ENCODE data around the gene YKT6. TPM values are rescaled to one million over a fixed set of nuclear protein-coding genes. Genes with fewer than 3 reads are reported as not detected.

YKT6 gene
- polyA plus RNA-seq, 6 donors from 2014 or later: 21.5 to 41.9 (median 31.0) TPM

DNA sequence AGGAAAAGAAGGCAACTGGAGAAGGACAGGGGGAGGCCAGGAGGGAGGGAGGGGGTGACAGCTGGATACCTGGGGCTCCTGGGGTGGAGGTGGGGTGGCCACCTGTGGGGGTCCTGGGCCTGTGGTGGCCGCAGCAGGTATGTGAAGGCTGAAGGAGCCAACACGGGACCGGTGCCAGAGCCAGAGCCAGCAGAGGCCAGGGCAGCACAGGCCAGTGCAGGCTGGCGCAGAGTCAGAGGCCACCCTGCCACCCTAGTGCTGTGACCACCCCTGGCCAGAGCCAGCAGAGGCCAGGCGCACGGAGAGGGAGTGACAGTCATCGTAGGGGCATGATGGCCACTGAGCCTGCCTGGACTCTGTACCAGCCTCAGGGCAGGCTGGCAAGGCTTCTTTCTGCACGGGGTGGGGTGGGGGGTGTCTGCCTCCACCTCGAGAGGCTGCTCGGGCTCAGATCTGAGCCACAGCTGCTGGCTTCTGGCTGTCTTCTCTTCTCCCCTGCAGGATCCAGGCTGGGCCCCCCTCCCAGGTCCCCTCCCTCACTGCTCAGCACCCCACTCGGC lies 28.8 kb downstream of the YKT6 start:
- Mint-ChIP-seq H3K36me3 (no peaks in the 10 kb centered on the region), H3K4me3 (no peak overlapping the region), H3K27me3 (peaks cover 4 to 19% (median 11%) of the 10 kb centered on the region in 3 donors), H3K9me3 (no peaks in the 10 kb centered on the region), H3K4me1 (no peaks in the 10 kb centered on the region), H3K27ac (no peak overlapping the region)
- DNase-seq (no peak), ATAC-seq (ENCODE audit: low read depth in 2 of 2) (no peak)

DNA sequence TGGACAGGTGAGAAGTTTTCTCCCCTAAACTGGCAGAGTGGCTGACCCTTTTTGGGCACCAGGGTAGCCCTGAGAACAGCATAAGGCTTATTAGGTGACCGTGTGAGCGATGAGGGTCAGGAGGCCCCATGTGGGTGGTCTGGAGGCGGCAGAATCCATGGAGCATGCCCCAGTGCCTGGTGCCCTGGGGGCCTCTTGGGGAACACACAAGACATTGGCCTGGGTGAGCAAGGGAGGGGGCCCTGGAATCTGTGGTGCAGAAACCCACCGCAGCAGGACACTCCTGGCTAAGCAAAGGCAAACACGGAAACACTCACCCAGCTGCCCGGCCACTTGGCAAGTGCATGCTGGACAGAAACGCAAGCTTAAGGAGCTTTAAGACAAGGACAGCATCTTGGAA lies 29.5 kb downstream of the YKT6 start:
- H3K27me3 Mint-ChIP-seq: peaks cover 4 to 18% (median 11%) of the 10 kb centered on the region in 3 donors
- no peak overlapping the region for H3K27ac Mint-ChIP-seq
- ATAC-seq (ENCODE audit: low read depth in 2 of 2): no peak

DNA sequence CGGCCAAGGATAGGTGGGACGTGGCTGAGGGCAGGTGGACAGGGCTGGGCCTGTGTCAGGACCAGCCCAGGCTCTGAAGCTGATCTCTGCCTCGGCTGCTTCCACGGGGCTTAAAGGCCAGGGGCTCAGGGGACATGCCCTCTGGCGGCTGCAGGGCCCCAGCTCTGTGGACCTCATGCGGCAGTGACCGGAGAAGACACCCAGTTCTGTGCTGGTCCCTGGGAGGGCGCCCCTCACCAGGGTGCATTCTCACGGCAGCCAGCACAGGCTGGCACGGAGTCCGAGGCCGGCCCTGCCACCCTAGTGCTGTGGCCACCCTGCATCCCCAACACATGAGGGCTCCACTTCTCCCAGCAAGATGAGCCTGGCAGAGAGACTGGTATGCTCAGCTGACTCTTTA lies 30.3 kb downstream of the YKT6 start:
- Mint-ChIP-seq H3K27ac (no peak overlapping the region), H3K9me3 (no peaks in the 10 kb centered on the region), H3K27me3 (peaks cover 1 to 11% (median 5%) of the 10 kb centered on the region in 3 donors), H3K4me3 (no peak overlapping the region), H3K4me1 (no peaks in the 10 kb centered on the region), H3K36me3 (no peaks in the 10 kb centered on the region)
- ATAC-seq (ENCODE audit: low read depth in 2 of 2) (no peak), DNase-seq (no peak)

More for the DNA sequence above, 29.5 kb downstream of the YKT6 start:
- no peak for DNase-seq
- no peaks in the 10 kb centered on the region for H3K4me1 Mint-ChIP-seq
- H3K9me3 Mint-ChIP-seq: no peaks in the 10 kb centered on the region
- H3K4me3 Mint-ChIP-seq: no peak overlapping the region
- no peaks in the 10 kb centered on the region for H3K36me3 Mint-ChIP-seq

DNA sequence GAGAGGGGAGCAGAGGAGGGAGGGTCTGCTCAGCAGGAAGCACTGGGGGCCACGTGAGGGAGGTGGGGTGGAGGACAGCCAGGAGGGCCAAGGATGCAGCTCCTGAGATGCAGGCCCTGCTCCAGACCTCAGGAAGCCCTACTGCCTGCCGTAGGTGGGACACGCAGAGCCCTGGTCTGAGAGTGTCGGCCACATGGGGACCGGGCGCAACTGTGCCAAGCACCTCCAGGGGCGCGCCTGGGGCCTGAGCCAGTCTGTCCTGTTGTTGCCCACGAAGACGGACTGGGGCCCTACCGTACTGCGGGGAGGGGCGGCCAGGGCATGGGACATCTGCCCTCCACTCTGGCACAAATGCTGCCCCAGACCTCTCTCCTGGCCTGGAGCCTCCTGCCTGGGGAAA lies 31.6 kb downstream of the YKT6 start:
- Mint-ChIP-seq H3K9me3 (no peaks in the 10 kb centered on the region), H3K36me3 (no peaks in the 10 kb centered on the region), H3K27me3 (peaks cover 0 to 13% (median 0%) of the 10 kb centered on the region in 3 donors), H3K27ac (no peak overlapping the region), H3K4me3 (no peak overlapping the region), H3K4me1 (no peaks in the 10 kb centered on the region)
- DNase-seq: no peak
- ATAC-seq (ENCODE audit: low read depth in 2 of 2): no peak

DNA sequence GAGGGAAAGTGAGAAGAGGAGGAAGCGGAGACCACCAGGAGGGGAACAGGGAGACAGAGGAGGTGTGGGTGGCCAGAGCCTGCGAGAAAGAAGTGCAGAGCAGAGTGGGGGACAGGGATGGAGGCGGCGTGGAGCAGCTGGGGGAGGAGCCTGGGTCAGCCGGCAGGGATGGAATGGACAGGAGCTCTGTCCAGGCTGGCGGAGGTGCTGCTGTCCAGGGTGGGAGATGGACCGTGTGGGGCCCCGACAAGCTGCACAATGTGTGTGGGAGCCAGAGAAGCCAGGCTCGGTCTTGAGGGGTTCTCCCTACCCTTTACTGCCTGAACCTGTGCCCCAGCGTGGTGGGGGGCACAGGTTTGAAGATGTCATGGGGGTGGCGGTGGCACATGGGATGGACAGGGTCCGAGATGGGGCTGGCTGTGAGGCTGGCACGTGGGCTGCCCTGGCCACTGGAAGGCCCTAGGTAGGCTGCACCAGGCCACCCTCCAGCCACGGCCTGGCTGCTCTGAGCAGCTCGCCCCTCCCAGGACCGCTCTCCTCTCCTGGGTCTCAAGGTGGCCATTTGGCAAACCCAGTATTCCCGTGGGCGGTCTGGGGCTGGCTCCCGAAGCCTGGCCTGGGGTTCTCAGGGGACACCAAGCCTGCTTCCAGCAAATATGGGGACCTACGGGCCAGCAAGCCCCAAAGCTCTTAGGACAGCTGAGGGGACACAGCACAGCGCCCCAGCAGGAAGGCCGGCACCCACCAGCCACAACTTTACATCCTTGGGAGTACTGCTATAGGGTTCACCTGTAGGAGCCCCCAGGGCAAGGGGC lies 32.3 kb downstream of the YKT6 start:
- no peak for DNase-seq
- no peaks in the 10 kb centered on the region for H3K36me3 Mint-ChIP-seq
- no peak overlapping the region for H3K27ac Mint-ChIP-seq
- H3K4me3 Mint-ChIP-seq: no peak overlapping the region
- ATAC-seq (ENCODE audit: low read depth in 2 of 2): no peak
- no peaks in the 10 kb centered on the region for H3K4me1 Mint-ChIP-seq
- peaks cover 0 to 8% (median 0%) of the 10 kb centered on the region in 3 donors for H3K27me3 Mint-ChIP-seq
- no peaks in the 10 kb centered on the region for H3K9me3 Mint-ChIP-seq

DNA sequence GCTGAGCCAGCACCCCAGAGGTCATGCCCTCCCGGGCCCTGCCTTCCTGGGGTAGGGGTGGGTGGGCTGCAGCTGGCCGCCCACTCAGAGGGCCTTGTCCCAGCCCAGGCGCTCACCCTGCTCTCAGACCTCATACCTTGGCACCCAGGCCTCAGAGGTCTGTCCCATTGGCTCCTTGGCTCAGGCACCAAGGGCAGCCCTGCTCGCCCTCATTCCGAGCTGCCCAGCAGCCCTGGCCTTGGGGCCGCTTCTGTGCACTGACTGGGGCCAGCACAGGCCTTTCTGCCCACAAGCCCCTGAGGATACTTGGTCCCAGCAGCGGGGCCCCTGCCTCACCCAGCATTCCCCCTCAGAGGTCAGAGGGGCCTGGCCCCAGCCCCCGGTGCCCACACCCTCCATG lies 34.3 kb downstream of the YKT6 start:
- Mint-ChIP-seq H3K9me3 (no peaks in the 10 kb centered on the region), H3K4me1 (no peaks in the 10 kb centered on the region), H3K4me3 (no peak overlapping the region), H3K27ac (peak overlapping the region in 1 of 6 donors; percentile 31), H3K36me3 (no peaks in the 10 kb centered on the region), H3K27me3 (peaks cover 0 to 7% (median 0%) of the 10 kb centered on the region in 3 donors)
- ATAC-seq (ENCODE audit: low read depth in 2 of 2) (no peak), DNase-seq (no peak)

DNA sequence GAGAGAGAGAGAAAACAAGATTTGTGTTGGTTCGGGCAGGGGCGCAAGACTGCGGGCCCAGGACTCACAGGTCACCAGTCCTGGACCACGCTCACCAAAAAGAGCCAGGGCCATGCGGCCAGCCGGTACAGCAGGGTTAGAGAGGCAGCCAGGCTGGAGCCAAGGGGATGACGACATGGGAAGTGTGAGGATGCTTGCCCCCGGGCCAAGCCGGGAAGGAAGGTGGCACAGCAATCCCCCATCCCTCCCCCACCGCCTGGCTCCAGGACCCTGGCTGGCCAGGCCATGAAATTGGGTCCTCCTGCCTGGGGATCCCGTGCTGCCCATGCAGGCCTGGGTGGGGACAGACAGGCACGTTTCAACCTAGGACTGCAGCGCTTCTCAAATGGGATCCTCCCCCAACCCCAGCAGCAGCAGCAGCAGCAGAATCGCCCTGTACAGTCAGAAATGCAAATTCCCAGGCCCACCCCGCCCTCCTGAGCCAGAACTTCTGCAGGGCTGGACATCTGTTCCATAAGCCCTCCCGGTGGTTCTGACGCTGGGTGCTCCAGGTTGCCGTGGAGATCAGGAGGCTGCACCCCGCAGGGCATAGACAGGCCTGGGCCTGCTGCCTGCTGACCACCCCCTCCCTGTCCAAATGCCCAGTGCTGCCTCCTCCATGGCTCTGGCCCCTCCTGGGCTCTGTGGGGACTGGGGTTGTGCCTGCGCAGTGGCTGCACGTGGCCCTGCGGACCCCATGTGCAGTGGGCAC lies 35.0 kb downstream of the YKT6 start:
- Mint-ChIP-seq H3K4me1 (no peaks in the 10 kb centered on the region), H3K27me3 (peaks cover 0 to 7% (median 0%) of the 10 kb centered on the region in 3 donors), H3K9me3 (no peaks in the 10 kb centered on the region), H3K27ac (peak overlapping the region in 3 of 6 donors; percentile 31 to 76 (median 76)), H3K36me3 (no peaks in the 10 kb centered on the region), H3K4me3 (no peak overlapping the region)
- DNase-seq: no peak
- no peak for ATAC-seq (ENCODE audit: low read depth in 2 of 2)

DNA sequence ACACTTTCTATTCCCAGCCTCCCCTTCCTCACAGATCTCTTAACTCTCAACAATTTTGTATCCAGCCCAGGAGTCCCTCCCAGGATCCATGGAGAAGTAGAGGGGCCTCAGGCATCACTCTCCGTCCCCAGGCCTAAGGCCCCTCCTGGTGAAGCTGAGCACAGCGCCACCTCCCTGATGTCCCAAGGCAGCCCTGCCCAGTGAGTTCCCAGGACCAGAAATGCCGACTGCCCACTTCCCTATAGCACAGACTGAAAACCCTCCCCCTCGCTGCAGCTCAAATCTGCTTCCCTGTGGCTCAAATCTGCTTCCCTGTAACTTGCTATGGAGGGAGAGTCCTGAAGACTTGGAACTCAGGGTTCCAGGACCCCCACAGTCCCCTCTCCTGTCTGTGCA lies 35.6 kb downstream of the YKT6 start:
- H3K27ac Mint-ChIP-seq: peak overlapping the region in 2 of 6 donors; percentile 28 to 78
- H3K4me3 Mint-ChIP-seq: no peak overlapping the region
- H3K4me1 Mint-ChIP-seq: peaks cover 0 to 3% (median 0%) of the 10 kb centered on the region in 3 donors
- DNase-seq (no peak), ATAC-seq (ENCODE audit: low read depth in 2 of 2) (no peak)
- peaks cover 0 to 7% (median 0%) of the 10 kb centered on the region in 3 donors for H3K27me3 Mint-ChIP-seq
- H3K36me3 Mint-ChIP-seq: no peaks in the 10 kb centered on the region
- H3K9me3 Mint-ChIP-seq: no peaks in the 10 kb centered on the region

DNA sequence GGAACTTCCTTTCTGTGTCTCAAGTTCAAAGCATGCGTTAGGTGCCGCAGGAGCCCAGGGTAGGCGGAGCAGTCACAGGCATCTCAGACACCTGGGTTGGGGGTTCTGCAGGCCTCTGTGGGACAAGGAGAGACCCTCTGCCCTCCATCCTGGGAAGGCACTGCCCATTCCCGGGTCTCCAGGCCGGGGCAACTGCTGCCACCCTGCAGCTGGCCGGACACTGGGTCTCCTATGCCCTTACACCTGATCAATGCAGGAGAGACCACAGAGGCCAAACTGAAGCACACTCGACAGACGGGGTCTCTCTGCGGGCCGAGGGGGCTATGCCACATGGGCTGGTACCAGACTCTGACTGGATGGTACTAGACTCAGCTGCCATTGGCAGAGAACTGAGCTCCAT lies 36.9 kb downstream of the YKT6 start:
- DNase-seq (no peak), ATAC-seq (ENCODE audit: low read depth in 2 of 2) (no peak)
- H3K4me1 Mint-ChIP-seq: peaks cover 0 to 3% (median 0%) of the 10 kb centered on the region in 3 donors
- no peak overlapping the region for H3K4me3 Mint-ChIP-seq
- H3K27me3 Mint-ChIP-seq: peaks cover 0 to 7% (median 0%) of the 10 kb centered on the region in 3 donors
- no peak overlapping the region for H3K27ac Mint-ChIP-seq
- no peaks in the 10 kb centered on the region for H3K9me3 Mint-ChIP-seq
- no peaks in the 10 kb centered on the region for H3K36me3 Mint-ChIP-seq

DNA sequence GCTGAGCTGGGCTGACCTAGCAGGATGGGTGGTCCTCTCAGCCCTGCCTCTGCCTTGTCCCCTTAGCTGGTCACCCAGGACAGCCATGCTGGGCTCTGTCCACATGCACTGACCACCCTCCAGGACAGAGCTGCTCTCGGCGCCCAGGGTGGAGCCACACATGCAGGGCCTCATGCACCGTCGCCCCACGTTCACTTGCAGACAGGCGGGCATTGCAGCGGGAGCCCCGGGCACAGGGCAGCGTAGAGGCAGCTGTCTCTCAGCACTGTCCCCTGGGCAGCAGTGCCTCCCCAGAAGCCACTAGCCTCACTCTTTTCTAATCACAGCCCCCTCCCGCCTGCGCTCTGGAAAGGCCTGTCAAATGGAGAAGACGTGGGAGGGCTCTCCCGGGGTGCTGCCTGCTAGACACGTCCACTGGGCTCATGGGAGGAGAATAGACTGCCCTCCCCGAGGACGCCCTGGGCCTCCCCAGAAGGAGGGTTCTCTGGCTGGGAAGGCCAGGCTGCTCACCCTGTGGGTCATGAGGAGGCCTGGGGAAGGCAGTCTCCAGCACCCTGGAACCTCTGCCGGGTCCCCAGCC lies 37.4 kb downstream of the YKT6 start:
- DNase-seq: no peak
- Mint-ChIP-seq H3K36me3 (no peaks in the 10 kb centered on the region), H3K4me3 (no peak overlapping the region), H3K27ac (no peak overlapping the region), H3K27me3 (peaks cover 0 to 7% (median 0%) of the 10 kb centered on the region in 3 donors), H3K4me1 (peaks cover 0 to 3% (median 0%) of the 10 kb centered on the region in 3 donors), H3K9me3 (no peaks in the 10 kb centered on the region)
- ATAC-seq (ENCODE audit: low read depth in 2 of 2): no peak

DNA sequence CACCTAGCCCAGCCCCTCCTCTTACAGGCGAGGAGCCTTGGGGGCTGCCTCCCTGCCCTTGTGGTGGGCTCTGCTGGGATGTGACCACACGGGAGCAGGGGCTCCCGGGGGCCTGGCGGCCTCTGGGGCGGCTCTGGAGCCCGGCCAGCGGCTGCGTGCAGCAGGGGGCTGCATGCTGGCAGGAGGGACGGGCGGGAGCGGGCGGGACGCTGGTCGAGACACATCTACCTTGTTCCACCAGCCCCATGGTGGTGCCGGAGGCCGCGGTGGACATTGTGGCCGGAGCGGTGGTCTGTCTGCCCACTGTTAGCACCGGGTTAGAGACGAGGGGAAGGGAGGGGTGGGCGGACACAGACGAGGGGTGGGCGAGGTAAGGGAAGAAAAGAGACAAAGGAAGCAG lies 38.6 kb downstream of the YKT6 start:
- DNase-seq (no peak), ATAC-seq (ENCODE audit: low read depth in 2 of 2) (no peak)
- H3K4me1 Mint-ChIP-seq: peaks cover 0 to 3% (median 0%) of the 10 kb centered on the region in 3 donors
- no peaks in the 10 kb centered on the region for H3K36me3 Mint-ChIP-seq
- H3K4me3 Mint-ChIP-seq: no peak overlapping the region
- H3K27me3 Mint-ChIP-seq: peaks cover 0 to 7% (median 0%) of the 10 kb centered on the region in 3 donors
- no peaks in the 10 kb centered on the region for H3K9me3 Mint-ChIP-seq
- H3K27ac Mint-ChIP-seq: no peak overlapping the region

DNA sequence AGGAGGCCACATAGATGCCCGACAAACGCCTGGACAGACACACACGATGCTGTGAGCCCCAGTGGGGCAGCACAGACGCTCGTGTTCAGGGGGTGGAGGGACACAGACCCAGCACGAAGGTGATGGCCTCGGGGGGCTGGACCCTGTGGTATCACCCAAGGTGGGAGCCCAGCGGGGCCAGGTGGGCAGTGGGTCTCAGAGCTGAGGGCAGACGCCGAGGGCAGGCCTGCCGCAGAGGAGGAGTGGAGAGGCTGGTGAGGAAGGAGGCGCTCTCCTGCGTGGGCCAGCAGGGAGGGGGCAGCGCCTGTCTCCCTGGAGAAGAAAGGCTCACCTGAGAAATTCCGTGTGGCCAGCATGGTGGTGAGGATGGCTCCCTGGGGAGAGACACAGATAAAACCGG lies 39.6 kb downstream of the YKT6 start:
- DNase-seq: no peak
- no peak overlapping the region for H3K27ac Mint-ChIP-seq
- no peak for ATAC-seq (ENCODE audit: low read depth in 2 of 2)
- H3K4me3 Mint-ChIP-seq: no peak overlapping the region
- peaks cover 0 to 3% (median 0%) of the 10 kb centered on the region in 3 donors for H3K4me1 Mint-ChIP-seq
- no peaks in the 10 kb centered on the region for H3K36me3 Mint-ChIP-seq
- no peaks in the 10 kb centered on the region for H3K9me3 Mint-ChIP-seq
- H3K27me3 Mint-ChIP-seq: peaks cover 0 to 7% (median 0%) of the 10 kb centered on the region in 3 donors

DNA sequence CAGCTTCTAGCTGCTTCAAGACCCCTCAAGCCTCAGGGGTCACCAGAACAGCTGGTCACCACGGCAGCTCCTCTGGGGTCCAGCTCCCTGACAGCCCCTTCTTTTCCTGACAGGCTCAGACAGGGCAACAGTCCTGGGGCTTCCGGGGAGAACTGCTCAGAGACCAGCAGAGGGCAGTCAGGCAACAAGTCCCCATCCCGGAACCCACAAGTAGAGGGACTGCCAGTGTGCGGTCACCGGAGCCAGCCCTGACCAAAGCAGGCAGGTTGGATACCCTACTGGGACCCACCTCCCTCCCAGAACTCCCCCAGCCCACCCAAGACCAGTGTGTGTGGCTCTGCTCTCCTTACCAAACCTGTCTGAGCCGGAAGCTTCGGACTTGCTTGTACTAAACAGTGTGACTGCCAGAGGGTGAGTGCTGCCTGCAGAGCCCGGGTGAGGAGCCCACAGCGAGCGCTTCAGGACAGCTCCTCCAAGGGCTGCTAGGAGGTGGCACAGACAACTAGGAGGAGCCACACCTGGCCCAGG lies 40.3 kb downstream of the YKT6 start:
- ATAC-seq (ENCODE audit: low read depth in 2 of 2): peak; percentile 74 to 82
- H3K27me3 Mint-ChIP-seq: peaks cover 0 to 7% (median 0%) of the 10 kb centered on the region in 3 donors
- DNase-seq: peak; percentile 38
- peak overlapping the region in 4 of 6 donors; percentile 20 to 82 (median 60) for H3K27ac Mint-ChIP-seq
- no peaks in the 10 kb centered on the region for H3K36me3 Mint-ChIP-seq
- H3K4me3 Mint-ChIP-seq: peak overlapping the region in 5 of 8 donors; percentile 20 to 81 (median 49)
- H3K4me1 Mint-ChIP-seq: peaks cover 0 to 3% (median 0%) of the 10 kb centered on the region in 3 donors
- H3K9me3 Mint-ChIP-seq: no peaks in the 10 kb centered on the region
